Effector memory CD4-positive, alpha-beta T cell (primary cell): ENCODE results near the gene PTPRN2.

Experiments
- DNase-seq, 3 donors: peaks; one replicate each; pipeline ENCODE4 v3.0.0-alpha.2; 2020
- H3K27ac ChIP-seq: 2 replicates; pipeline ENCODE4 v1.7.0; 2013; ENCODE audit warnings: mild to moderate bottlenecking, low read length, moderate library complexity; ENCODE audit not compliant: insufficient read depth, poor library complexity, severe bottlenecking
- H3K27me3 ChIP-seq: replicated peaks from 2 replicates; pipeline ENCODE4 v1.7.0; 2013; ENCODE audit warnings: mild to moderate bottlenecking, low read length; ENCODE audit not compliant: insufficient read depth, control insufficient read depth, poor library complexity, severe bottlenecking
- H3K36me3 ChIP-seq: 2 replicates; pipeline ENCODE4 v1.7.0; 2013; ENCODE audit warnings: mild to moderate bottlenecking, low read length, moderate library complexity; ENCODE audit not compliant: control insufficient read depth, insufficient read depth
- H3K4me1 ChIP-seq: 2 replicates; pipeline ENCODE4 v1.7.0; 2013; ENCODE audit warnings: low read length, mild to moderate bottlenecking; ENCODE audit not compliant: control insufficient read depth, insufficient read depth, poor library complexity, severe bottlenecking
- H3K4me3 ChIP-seq: 2 replicates; pipeline ENCODE4 v1.7.0; 2013; ENCODE audit warnings: low read length, low read depth, mild to moderate bottlenecking; ENCODE audit not compliant: insufficient read depth, poor library complexity, severe bottlenecking
- H3K9me3 ChIP-seq: 2 replicates; pipeline ENCODE4 v1.7.0; 2013; ENCODE audit warnings: mild to moderate bottlenecking, low read length, moderate library complexity; ENCODE audit not compliant: control insufficient read depth

PTPRN2 gene

DNA sequence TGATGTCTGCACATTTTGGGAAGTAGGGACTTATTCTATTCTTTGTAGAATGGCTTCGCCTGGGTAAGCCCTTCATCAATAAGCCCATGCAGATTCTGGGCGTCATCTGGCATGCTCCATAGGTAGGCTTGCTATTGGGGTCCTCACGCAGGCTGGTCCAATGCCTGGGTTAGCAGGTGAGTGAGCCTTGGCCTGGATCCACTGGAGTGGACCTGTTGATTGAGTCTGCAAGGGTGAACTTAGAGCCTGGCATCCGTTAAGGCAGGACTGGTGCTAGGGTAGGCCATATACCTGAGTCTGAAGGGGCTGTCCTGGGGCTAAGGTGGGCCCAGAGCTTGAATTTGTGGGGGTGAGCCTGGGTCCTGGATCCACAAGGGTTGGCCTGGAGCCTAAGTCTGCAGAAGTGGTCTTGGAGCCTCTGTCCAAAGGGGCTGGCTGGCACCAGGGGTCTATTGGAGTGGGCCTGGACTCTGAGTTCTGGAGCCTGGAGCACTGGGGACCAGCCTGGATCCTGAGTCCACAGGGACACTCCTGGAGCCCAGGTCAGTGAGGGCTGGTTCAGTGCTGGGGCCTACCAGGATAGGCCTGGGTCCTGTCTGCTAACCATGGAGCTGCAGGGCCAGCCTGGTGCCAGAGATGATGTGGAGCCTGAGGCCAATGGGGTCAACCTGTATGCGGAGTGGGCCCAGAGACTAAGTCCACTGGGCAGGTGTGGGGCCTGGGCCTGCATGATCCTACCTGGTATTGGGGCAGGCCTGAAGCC, 297.7 kb downstream of the PTPRN2 start:
- H3K27ac ChIP-seq = no peak overlapping the region
- peaks cover 11% of the 10 kb centered on the region for H3K9me3 ChIP-seq
- H3K4me3 ChIP-seq = no peak overlapping the region
- no peaks in the 10 kb centered on the region for H3K4me1 ChIP-seq
- no peak for DNase-seq
- no peaks in the 10 kb centered on the region for H3K27me3 ChIP-seq
- H3K36me3 ChIP-seq = no peaks in the 10 kb centered on the region

DNA sequence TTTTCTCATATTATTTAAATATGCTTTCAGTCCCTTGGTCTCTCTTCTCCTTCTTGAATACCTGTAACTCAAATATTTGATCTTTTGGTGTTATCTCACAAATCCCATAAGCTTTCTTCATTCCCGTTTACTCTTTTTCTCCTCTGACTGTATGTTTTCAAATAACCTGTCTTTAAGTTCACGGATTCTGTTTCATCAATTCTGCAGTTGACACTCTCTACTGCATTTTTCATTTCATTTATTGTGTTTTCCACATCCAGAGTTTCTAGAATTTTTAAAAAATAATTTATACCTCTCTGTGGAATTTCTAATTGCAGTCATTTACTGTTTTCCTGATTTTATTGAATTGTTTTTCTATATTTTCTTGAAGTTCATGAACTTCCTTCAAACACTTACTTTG, 298.4 kb downstream of the PTPRN2 start:
- DNase-seq = no peak
- no peak overlapping the region for H3K27ac ChIP-seq
- H3K9me3 ChIP-seq = peaks cover 11% of the 10 kb centered on the region
- no peaks in the 10 kb centered on the region for H3K27me3 ChIP-seq
- H3K36me3 ChIP-seq = no peaks in the 10 kb centered on the region
- no peak overlapping the region for H3K4me3 ChIP-seq
- H3K4me1 ChIP-seq = no peaks in the 10 kb centered on the region

DNA sequence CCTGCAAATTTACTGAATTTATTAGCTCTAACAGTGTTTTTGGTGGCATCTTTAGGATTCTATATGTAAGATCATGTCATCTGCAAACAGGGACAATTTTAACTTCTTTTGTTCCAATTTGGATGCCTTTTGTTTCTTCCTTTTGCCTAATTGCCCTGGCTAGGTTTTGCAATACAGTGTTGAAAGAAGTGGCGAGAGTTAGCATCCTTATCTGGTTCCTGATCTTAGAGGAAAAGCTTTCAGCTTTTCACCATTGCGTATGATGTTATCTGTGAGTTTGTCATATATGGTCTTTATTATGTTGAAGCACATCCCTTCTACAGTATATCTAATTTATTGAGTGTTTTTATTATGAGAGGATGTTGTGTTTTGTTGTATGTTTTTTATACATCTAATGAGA, 301.4 kb downstream of the PTPRN2 start:
- H3K4me1 ChIP-seq = no peaks in the 10 kb centered on the region
- DNase-seq = no peak
- H3K36me3 ChIP-seq = no peaks in the 10 kb centered on the region
- H3K27ac ChIP-seq = no peak overlapping the region
- H3K27me3 ChIP-seq = no peaks in the 10 kb centered on the region
- H3K9me3 ChIP-seq = peaks cover 11% of the 10 kb centered on the region
- H3K4me3 ChIP-seq = no peak overlapping the region

DNA sequence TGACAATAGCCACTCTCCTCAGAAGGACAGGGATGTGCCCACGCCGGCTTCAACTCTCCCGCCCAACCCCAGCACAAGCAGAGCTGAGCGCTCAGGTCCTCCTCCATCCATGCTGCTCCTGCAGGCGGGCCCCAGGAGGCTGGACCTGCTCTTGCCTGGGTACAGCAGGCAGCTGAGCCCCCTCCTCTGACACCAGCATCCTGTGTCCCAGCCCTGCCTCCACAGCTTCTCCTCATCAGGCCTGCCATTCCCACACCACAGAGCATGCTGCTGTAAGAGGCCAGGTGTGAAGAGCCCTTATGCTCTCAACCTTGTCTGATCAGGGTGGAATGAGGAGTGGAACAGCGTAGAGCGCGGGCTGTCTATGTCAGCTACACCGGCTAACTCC, 302.2 kb downstream of the PTPRN2 start:
- Histone ChIP-seq H3K4me3 (no peak overlapping the region), H3K27me3 (no peaks in the 10 kb centered on the region), H3K4me1 (no peaks in the 10 kb centered on the region), H3K36me3 (no peaks in the 10 kb centered on the region), H3K9me3 (peaks cover 9% of the 10 kb centered on the region), H3K27ac (no peak overlapping the region)
- no peak for DNase-seq

DNA sequence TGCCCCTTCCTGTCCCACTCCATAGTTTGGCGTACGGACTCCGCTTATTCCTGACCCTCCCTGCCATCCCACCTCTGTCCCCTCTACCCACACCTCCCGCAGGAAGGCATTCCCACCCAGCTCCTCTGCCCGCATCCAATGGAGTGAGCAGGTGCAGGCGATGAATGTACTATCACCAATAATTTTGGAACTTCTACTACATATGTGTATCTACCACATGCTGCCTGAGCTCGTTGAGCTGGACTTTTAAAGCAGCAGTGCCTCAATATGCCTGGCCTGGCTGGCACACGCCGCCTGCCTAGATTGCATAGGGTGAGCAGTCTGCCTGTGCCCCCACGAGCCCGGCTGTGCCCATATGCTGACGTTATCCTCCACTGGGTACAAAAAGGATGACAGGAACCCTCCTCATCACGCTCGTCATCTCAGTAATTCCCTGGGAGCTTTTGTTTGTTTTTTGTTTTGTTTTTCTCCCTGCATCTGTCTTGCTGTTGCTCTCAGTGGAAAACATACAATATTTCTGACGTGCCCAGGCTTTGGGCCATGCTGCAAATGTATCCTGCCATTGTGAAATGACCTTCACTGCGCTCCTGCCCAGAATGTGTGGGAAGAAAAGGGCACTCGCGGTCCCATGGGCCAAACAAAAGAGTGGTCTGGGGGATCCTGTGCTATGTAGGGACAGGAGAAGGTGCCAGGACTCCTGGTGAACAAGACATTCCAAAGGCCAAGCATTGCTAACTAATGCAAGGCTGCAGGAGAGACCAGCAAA, 302.8 kb downstream of the PTPRN2 start:
- no peaks in the 10 kb centered on the region for H3K4me1 ChIP-seq
- H3K27ac ChIP-seq = no peak overlapping the region
- no peaks in the 10 kb centered on the region for H3K36me3 ChIP-seq
- no peaks in the 10 kb centered on the region for H3K27me3 ChIP-seq
- no peak overlapping the region for H3K4me3 ChIP-seq
- H3K9me3 ChIP-seq = peaks cover 5% of the 10 kb centered on the region
- no peak for DNase-seq

DNA sequence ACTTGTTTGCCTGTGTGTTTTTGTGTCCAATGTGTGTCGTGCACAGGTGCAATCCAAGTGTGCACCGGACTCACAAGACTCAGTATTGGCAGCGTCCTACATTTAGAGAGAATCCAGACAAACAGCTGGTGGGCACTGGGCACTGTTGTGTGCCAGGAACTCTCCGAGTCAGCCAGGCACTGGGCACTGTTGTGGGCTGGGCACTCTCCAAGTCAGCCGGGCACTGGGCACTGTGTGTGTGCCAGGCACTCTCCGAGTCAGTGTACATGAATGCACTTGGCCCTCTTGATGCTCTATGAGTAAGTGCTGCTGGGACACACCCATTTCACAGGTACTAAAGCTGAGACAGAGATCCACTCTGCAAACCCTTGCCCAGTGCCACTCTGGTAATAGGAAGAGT, 303.5 kb downstream of the PTPRN2 start:
- no peaks in the 10 kb centered on the region for H3K9me3 ChIP-seq
- no peaks in the 10 kb centered on the region for H3K4me1 ChIP-seq
- H3K36me3 ChIP-seq = no peaks in the 10 kb centered on the region
- H3K27ac ChIP-seq = no peak overlapping the region
- no peak for DNase-seq
- no peaks in the 10 kb centered on the region for H3K27me3 ChIP-seq
- no peak overlapping the region for H3K4me3 ChIP-seq

DNA sequence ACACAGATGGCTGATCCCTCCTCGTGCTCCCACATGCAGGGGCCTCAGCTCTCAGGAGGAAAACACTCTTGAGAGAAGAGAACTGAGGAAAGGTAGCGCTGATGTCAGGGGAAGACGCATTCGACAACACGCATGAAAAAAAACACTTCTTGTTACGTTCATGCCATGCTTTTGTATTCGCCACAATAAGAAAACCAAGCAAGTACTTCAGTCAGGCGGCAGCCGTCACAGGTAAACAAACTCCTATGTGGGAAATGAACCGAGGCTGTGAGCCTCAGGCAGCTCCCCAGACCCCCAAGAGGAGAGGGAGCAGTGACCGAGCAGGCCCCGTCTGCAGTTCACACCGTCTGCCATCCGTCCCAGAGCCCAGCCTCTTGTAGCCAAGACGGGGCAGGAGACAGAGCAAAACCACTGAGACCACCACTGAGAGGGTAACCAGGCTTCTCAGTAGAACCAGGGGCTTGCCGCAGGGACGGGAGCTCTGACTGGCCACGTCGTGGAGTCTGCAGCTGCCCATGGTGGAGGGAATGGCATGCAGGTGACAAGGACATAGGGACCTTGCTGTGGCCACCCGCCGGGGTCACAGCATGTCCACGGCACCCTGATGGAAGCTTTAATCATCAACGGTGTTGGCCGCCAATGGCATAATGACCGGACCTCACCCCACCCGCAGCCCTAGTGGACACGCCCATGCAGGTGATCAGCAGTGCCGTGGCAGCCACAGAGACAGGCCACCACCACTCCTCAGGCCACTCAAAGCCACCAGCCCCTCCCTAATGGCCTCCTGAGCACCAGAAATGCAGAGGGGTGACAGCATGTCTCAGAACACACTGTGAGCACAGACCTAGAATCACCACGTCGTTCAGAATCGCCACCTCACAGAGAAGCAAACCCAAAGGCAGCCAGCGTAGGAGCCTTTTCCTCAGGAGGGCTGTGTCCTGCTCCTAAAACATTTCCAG, 304.3 kb downstream of the PTPRN2 start:
- no peak overlapping the region for H3K4me3 ChIP-seq
- H3K27ac ChIP-seq = no peak overlapping the region
- no peaks in the 10 kb centered on the region for H3K27me3 ChIP-seq
- H3K9me3 ChIP-seq = no peaks in the 10 kb centered on the region
- DNase-seq = no peak
- no peaks in the 10 kb centered on the region for H3K4me1 ChIP-seq
- no peaks in the 10 kb centered on the region for H3K36me3 ChIP-seq

DNA sequence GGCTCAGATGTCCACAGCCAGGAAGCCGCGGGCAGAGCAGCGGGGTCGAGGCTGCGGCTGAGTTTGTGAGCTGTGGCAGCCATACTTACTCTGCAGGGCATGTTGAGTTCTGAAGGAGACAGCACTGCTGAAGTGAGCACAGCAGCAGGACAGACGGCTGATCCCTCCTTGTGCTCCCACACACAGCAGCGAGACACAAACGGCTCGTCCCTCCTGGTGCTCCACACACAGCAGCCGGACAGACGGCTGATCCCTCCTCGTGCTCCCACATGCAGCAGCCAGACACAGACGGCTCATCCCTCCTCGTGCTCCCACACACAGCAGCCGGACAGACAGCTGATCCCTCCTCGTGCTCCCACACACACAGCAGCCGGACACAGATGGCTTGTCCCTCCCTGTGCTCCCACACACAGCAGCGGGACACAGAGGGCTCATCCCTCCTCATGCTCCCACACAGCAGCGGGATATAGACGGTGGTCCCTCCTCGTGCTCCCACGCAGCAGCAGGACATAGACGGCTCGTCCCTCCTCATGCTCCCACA, 305.1 kb downstream of the PTPRN2 start:
- no peak overlapping the region for H3K27ac ChIP-seq
- no peaks in the 10 kb centered on the region for H3K36me3 ChIP-seq
- no peaks in the 10 kb centered on the region for H3K4me1 ChIP-seq
- H3K4me3 ChIP-seq = no peak overlapping the region
- H3K27me3 ChIP-seq = no peaks in the 10 kb centered on the region
- no peaks in the 10 kb centered on the region for H3K9me3 ChIP-seq
- no peak for DNase-seq

DNA sequence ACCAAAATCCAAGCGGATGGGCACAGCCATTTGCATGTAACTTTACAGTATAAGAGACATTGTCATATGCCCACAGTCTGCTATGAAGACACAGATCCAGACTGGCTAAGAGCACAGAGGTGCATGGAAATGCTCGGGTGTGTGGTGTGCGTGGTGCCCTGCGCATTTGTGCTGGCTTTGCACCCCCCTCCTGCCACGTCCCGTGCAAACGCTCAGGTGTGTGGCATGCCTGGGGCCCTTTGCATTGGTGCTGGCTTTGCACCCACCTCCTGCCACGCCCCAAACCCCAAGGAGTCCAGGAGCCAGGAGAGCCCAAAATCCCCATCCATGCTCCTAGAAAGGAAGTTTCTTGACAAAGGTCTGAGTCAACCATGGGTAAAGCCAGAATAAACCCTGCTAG, 306.2 kb downstream of the PTPRN2 start:
- no peak overlapping the region for H3K4me3 ChIP-seq
- no peaks in the 10 kb centered on the region for H3K27me3 ChIP-seq
- no peaks in the 10 kb centered on the region for H3K4me1 ChIP-seq
- H3K36me3 ChIP-seq = no peaks in the 10 kb centered on the region
- DNase-seq = no peak
- H3K27ac ChIP-seq = no peak overlapping the region
- no peaks in the 10 kb centered on the region for H3K9me3 ChIP-seq
